ENCODE results near the gene SEC16A. TPM values are rescaled to one million over a fixed set of nuclear protein-coding genes. Genes with fewer than 3 reads are reported as not detected.
A peak's percentile ranks its signal among the peaks of the same experiment; 100 is the strongest.
"Not testable (repeated sequence)": the region's sequence is repeated elsewhere in the genome, so short reads cannot be mapped to it uniquely, and the experiment has no call there.

The SEC16A gene
- total and polyA plus RNA-seq, 4 donors = 25.1 to 60.9 (median 45.1) TPM

DNA sequence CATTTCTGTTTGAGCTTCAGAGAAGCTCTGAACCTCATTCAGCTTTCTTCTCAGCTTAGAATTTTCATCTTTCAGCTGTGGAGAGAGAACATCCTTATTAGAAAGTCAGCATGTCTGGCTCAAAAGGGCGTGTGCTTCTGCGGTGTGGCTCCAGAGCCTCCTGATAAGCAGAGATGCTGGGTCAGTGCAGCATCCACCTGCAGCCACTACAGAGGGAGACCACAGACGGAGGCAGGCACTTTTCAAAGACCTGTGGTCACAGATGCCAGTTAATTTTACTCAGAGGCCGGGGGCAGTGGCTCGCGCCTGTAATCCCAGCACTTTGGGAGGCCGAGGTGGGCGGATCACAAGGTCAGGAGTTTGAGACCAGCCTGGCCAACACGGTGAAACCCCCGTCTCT lies 76.9 kb downstream of the SEC16A start:
- Histone ChIP-seq H3K4me1 (ENCODE audit: control insufficient read depth, insufficient read depth, low read length) (peaks cover 19% of the 10 kb centered on the region), H3K36me3 (ENCODE audit: control insufficient read depth, insufficient read depth, low read length) (peaks cover 74% of the 10 kb centered on the region)
- DNase-seq (ENCODE audit: low read depth in 4 of 6, low spot score in 6 of 6); H3K27me3 ChIP-seq (ENCODE audit: control insufficient read depth, insufficient read depth, low read length); H3K9me3 ChIP-seq (ENCODE audit: control insufficient read depth, insufficient read depth, low read length); H3K27ac ChIP-seq (ENCODE audit: low read depth, low read length); H3K4me3 ChIP-seq (ENCODE audit: low read depth, low read length): not testable (repeated sequence)
- WGBS (ENCODE audit: insufficient coverage) = 90% methylated on average over 10 of the region's 10 CpGs

DNA sequence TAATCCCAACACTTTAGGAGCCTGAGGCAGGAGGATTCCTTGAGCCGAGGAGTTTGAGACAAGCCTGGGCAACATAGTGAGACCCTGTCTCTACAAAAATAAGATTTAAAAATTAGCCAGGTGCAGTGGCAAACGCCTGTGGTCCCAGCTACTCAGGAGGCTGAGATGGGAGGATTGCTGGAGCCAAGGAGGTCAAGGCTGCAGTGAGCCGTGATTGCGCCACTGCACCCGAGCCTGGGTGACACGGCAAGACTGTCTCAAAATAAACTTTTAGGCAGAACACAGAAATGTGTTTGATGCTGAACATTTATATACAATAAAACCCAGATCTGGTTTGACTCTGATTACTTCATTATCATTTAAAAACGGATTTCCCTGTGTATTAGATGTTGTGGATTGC lies 77.4 kb downstream of the SEC16A start:
- Histone ChIP-seq H3K4me3 (ENCODE audit: low read depth, low read length) (no peak overlapping the region), H3K9me3 (ENCODE audit: control insufficient read depth, insufficient read depth, low read length) (no peaks in the 10 kb centered on the region), H3K36me3 (ENCODE audit: control insufficient read depth, insufficient read depth, low read length) (peaks cover 74% of the 10 kb centered on the region), H3K4me1 (ENCODE audit: control insufficient read depth, insufficient read depth, low read length) (peaks cover 20% of the 10 kb centered on the region), H3K27me3 (ENCODE audit: control insufficient read depth, insufficient read depth, low read length) (no peaks in the 10 kb centered on the region), H3K27ac (ENCODE audit: low read depth, low read length) (no peak overlapping the region)
- DNase-seq (ENCODE audit: low read depth in 4 of 6, low spot score in 6 of 6) = no peak
- WGBS (ENCODE audit: insufficient coverage) = 93% methylated on average over 2 of the region's 7 CpGs

DNA sequence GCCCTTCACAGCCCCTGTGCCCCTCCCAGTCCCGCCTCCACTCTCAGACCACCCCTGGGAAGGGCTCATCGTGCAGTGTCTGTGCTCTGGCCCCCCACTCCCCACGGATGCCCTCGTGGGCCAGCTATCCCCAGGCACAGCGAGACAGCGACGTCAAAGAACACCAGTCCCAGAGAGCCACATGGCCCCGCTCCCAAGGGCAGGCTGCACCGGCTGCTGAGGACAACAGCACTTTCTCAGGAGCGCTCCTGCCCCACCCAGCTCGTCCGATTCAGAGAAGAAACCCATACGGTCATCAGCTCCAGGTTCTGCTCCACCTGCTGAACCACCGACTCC lies 78.1 kb downstream of the SEC16A start:
- DNase-seq (ENCODE audit: low read depth in 4 of 6, low spot score in 6 of 6) = no peak
- 91% methylated on average over 14 of the region's 14 CpGs for WGBS (ENCODE audit: insufficient coverage)
- H3K36me3 ChIP-seq (ENCODE audit: control insufficient read depth, insufficient read depth, low read length) = peaks cover 74% of the 10 kb centered on the region
- peaks cover 21% of the 10 kb centered on the region for H3K4me1 ChIP-seq (ENCODE audit: control insufficient read depth, insufficient read depth, low read length)
- no peak overlapping the region for H3K4me3 ChIP-seq (ENCODE audit: low read depth, low read length)
- H3K27me3 ChIP-seq (ENCODE audit: control insufficient read depth, insufficient read depth, low read length) = no peaks in the 10 kb centered on the region
- H3K27ac ChIP-seq (ENCODE audit: low read depth, low read length) = no peak overlapping the region
- H3K9me3 ChIP-seq (ENCODE audit: control insufficient read depth, insufficient read depth, low read length) = no peaks in the 10 kb centered on the region

DNA sequence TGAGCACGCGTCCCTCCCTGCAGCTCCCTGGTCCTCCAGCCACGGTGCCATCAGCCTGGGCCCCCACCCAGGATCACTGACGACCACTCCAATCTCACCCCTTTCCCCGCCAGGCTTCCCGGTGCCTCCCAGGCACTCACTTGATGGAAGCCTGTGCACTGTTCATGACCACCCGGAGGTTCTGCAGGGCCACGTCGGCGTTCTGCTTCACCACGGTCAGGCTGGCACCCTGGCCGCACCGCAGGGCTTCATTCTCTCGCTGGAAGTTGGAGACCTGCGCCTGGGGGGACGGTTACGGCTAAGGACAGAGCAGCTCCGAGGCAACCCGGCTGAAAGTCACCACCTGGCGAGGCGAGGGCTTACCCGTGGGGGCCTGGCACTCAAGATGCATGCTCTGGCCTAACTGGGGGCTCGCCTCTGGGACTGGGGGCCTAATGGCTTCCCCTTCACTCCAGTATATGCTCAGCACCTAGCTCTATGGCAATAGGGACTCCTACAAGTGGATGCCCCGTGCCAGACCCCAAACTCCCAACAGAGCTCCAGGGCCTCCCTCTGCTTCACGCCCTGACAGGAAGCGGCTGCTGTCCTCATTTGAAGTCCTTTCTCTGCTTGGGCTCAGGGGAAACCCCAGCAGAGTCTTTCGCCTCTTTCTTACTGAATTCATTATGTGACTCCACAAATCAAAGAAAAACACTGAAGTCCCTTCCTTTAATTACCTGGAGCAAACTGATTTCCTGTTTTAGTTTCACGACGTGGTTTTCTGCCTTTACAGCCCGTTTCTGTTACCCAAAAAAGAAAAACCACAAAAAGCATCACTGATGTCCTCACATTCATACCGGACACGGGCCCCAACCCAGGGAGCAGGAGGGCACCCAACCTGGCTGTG lies 78.7 kb downstream of the SEC16A start:
- Histone ChIP-seq H3K36me3 (ENCODE audit: control insufficient read depth, insufficient read depth, low read length) (peaks cover 77% of the 10 kb centered on the region), H3K4me3 (ENCODE audit: low read depth, low read length) (no peak overlapping the region), H3K27me3 (ENCODE audit: control insufficient read depth, insufficient read depth, low read length) (no peaks in the 10 kb centered on the region), H3K4me1 (ENCODE audit: control insufficient read depth, insufficient read depth, low read length) (peaks cover 19% of the 10 kb centered on the region), H3K27ac (ENCODE audit: low read depth, low read length) (no peak overlapping the region), H3K9me3 (ENCODE audit: control insufficient read depth, insufficient read depth, low read length) (no peaks in the 10 kb centered on the region)
- no peak for DNase-seq (ENCODE audit: low read depth in 4 of 6, low spot score in 6 of 6)
- 92% methylated on average over 32 of the region's 32 CpGs for WGBS (ENCODE audit: insufficient coverage)

DNA sequence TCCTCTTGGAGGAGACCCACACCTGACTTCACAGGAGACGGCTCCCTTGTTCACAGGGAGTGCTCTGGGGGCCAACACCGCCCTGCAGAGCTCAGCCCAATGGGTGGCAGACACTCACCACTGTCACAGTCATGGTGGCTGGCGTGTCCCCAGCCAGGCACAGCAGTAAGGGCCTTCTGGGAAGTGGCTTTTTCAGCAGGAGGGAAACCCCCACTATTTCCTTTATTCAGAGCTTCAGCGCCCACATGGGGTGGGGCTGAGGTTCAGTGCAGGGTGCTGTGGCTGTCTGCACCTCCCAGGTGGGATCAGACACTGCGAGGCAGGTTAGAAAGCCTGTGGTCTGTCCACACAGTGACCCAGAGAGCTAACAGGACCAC lies 79.3 kb downstream of the SEC16A start:
- H3K9me3 ChIP-seq (ENCODE audit: control insufficient read depth, insufficient read depth, low read length) = no peaks in the 10 kb centered on the region
- H3K4me3 ChIP-seq (ENCODE audit: low read depth, low read length) = no peak overlapping the region
- 100% methylated on average over 5 of the region's 5 CpGs for WGBS (ENCODE audit: insufficient coverage)
- peaks cover 78% of the 10 kb centered on the region for H3K36me3 ChIP-seq (ENCODE audit: control insufficient read depth, insufficient read depth, low read length)
- peaks cover 19% of the 10 kb centered on the region for H3K4me1 ChIP-seq (ENCODE audit: control insufficient read depth, insufficient read depth, low read length)
- no peak for DNase-seq (ENCODE audit: low read depth in 4 of 6, low spot score in 6 of 6)
- H3K27me3 ChIP-seq (ENCODE audit: control insufficient read depth, insufficient read depth, low read length) = no peaks in the 10 kb centered on the region
- no peak overlapping the region for H3K27ac ChIP-seq (ENCODE audit: low read depth, low read length)

DNA sequence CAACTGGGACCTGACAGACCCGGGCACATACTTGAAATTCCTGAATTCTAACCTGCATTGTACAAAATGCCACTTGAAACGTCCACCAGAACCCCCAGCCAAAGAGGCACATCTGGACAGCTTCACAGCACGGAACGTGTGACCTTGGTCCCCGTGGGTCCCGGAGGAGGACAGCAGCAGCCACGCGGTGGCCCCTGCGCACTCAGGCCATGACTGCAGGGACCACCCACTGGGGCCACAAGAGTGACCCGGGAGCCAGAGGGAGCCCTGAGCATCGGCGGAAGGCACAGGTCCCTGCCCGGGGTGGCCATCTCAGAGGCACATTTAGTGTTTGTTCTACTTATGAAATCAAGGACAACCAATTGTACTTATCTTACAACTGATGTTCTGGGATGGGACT lies 80.8 kb downstream of the SEC16A start:
- Histone ChIP-seq H3K4me1 (ENCODE audit: control insufficient read depth, insufficient read depth, low read length) (peaks cover 21% of the 10 kb centered on the region), H3K4me3 (ENCODE audit: low read depth, low read length) (no peak overlapping the region), H3K36me3 (ENCODE audit: control insufficient read depth, insufficient read depth, low read length) (peaks cover 77% of the 10 kb centered on the region), H3K27ac (ENCODE audit: low read depth, low read length) (no peak overlapping the region), H3K27me3 (ENCODE audit: control insufficient read depth, insufficient read depth, low read length) (no peaks in the 10 kb centered on the region), H3K9me3 (ENCODE audit: control insufficient read depth, insufficient read depth, low read length) (no peaks in the 10 kb centered on the region)
- DNase-seq (ENCODE audit: low read depth in 4 of 6, low spot score in 6 of 6) = no peak
- 82% methylated on average over 10 of the region's 13 CpGs for WGBS (ENCODE audit: insufficient coverage)

DNA sequence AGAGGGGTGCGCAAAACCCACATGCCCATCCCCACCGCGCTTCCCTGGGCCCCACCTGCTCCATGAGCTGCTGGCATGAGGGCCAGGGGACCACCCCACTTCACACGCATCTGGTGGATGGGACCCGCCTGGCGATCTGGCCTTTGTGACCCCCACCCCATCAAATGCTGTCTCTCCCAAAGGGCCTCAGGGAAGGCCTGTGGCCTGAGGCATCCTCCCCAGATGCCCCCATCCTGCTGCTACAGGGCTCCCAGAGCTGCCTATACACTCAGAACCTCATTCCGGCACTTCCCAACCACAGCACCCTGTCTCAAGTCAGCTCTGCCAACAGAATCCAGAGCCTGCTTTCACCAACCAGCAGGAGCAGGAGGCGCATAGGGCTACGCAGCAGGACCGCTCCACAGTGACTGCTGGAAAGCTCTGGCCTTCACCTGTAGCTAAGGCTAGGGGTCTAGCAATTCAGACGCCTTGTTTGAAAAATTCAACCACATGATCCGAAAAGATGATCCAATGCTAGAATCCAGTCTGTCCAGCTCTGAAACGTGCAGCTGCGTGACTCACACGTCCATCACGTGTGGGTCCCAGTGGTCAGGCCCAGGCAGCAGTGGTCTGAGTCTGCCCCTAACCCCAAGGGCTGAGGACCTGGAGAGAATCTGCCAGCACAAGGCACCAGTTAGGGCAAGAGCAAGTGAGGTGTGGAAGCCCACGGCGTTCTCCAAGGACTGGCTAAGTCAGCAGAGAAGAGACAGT lies 81.5 kb downstream of the SEC16A start:
- no peaks in the 10 kb centered on the region for H3K27me3 ChIP-seq (ENCODE audit: control insufficient read depth, insufficient read depth, low read length)
- H3K4me3 ChIP-seq (ENCODE audit: low read depth, low read length) = no peak overlapping the region
- DNase-seq (ENCODE audit: low read depth in 4 of 6, low spot score in 6 of 6) = no peak
- H3K36me3 ChIP-seq (ENCODE audit: control insufficient read depth, insufficient read depth, low read length) = peaks cover 78% of the 10 kb centered on the region
- WGBS (ENCODE audit: insufficient coverage) = 90% methylated on average over 17 of the region's 18 CpGs
- H3K9me3 ChIP-seq (ENCODE audit: control insufficient read depth, insufficient read depth, low read length) = no peaks in the 10 kb centered on the region
- peaks cover 21% of the 10 kb centered on the region for H3K4me1 ChIP-seq (ENCODE audit: control insufficient read depth, insufficient read depth, low read length)
- no peak overlapping the region for H3K27ac ChIP-seq (ENCODE audit: low read depth, low read length)

DNA sequence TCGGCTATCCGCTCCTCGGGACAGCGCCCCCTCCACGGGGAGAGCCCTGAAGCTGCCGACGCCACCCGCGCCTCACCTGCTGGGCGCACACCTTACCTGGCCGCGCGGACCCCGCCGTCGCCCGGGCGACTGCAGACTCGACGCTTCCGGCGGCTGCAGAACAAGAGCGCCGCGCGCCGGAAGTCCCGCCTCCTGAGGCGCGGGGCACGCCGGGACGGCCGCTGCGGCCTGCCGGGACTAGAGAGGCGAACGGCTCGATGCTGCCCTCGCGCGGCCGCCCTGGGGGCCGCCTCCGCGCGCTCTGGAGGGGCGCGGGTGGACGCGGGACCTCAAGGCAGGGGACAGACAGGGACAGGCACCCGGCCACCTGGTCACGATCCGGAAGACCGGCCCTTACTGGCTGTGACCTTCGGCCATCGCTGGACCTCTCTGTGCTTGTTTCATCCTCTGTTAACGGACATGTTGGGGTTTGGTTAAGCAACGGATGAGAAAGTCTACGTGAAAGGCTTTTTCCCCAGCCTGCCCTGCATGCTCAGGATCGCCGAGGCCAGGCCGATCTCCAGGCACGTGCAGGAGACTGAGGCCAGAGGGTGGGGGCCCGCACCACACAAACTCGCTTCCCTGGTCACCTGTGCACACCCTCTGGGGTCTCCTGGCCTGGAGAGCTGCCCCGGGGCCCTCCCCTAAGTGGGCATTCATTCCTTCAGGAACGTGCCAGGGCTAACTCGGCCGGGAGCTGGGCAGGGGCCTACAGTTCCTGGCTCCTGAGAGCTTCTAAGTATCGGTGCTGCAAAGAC lies 82.6 kb downstream of the SEC16A start, which contains the start of gene SNAPC4:
SNAPC4 (minus strand) TSS at position 133 of the 797 bp plus-strand sequence. CDS start 1,742 bp downstream, outside the sequence.
- peak within 1 kb of the TSS; percentile 62 for H3K4me3 ChIP-seq (ENCODE audit: low read depth, low read length)
- H3K4me1 ChIP-seq (ENCODE audit: control insufficient read depth, insufficient read depth, low read length) = peaks cover 21% of the 10 kb centered on the region
- no peaks in the 10 kb centered on the region for H3K9me3 ChIP-seq (ENCODE audit: control insufficient read depth, insufficient read depth, low read length)
- H3K27me3 ChIP-seq (ENCODE audit: control insufficient read depth, insufficient read depth, low read length) = no peaks in the 10 kb centered on the region
- 8% methylated on average over 71 of the region's 71 CpGs for WGBS (ENCODE audit: insufficient coverage)
- H3K36me3 ChIP-seq (ENCODE audit: control insufficient read depth, insufficient read depth, low read length) = peaks cover 79% of the 10 kb centered on the region
- no peak within 1 kb of the TSS for H3K27ac ChIP-seq (ENCODE audit: low read depth, low read length)
- peak; percentile 49 to 96 (median 78) for DNase-seq (ENCODE audit: low read depth in 4 of 6, low spot score in 6 of 6)

DNA sequence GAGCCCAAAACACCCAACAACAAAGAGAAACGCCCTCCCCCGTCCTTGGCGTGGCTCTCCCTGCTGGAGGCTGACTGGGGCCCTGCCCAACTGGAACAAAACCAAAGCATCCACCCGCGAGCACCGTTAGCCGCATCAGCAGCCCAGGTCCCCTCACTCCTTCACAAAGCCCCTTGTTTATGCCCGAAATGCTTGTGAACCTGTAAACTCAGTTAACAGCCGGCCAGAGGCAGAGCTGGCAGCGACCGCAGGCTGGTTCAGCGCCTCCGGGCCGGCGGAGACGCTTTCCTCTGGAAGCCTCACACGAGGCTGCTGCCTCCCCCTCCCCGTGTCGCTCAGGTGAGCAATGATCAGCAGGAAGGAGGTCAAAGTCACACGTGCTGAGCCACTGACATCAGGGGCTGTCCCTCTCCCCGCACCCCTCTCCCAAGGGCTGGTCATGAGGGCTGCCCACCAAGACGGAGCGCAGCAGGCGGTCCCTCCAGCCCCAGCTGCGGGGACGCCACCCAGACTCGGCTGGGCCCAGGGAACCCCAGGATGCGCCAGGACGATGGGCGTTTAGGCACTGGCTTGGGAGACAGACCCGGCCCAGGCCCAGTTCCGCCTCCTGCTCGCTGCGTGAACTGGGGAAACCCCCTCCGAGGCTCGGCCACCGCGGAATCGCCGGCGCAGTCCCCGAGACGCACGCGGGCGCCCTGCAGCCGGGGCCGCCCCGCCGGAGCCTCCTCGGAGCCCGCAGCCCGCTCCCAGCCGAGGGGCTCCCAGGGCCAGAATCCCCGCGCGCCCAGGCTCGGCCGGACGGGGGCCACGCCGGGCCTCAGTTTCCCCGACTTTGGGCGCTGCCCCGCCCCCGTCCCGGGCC lies 83.4 kb downstream of the SEC16A start:
- peaks cover 21% of the 10 kb centered on the region for H3K4me1 ChIP-seq (ENCODE audit: control insufficient read depth, insufficient read depth, low read length)
- H3K4me3 ChIP-seq (ENCODE audit: low read depth, low read length) = peak overlapping the region; percentile 62
- no peak for DNase-seq (ENCODE audit: low read depth in 4 of 6, low spot score in 6 of 6)
- H3K9me3 ChIP-seq (ENCODE audit: control insufficient read depth, insufficient read depth, low read length) = no peaks in the 10 kb centered on the region
- 2% methylated on average over 67 of the region's 67 CpGs for WGBS (ENCODE audit: insufficient coverage)
- no peaks in the 10 kb centered on the region for H3K27me3 ChIP-seq (ENCODE audit: control insufficient read depth, insufficient read depth, low read length)
- peaks cover 79% of the 10 kb centered on the region for H3K36me3 ChIP-seq (ENCODE audit: control insufficient read depth, insufficient read depth, low read length)
- no peak overlapping the region for H3K27ac ChIP-seq (ENCODE audit: low read depth, low read length)

Measured in spinal cord (tissue), 10 donors.